ACC112 (cell line): ENCODE measurements around the gene TPP1.

Experiments
- H2AFZ ChIP-seq: fragments of 200-600 bp; sonication (generic); one replicate; pipeline ENCODE4 v1.6.0; 2017; ENCODE audit warnings: antibody characterized with exemption, low read length; ENCODE audit not compliant: unreplicated experiment
- H3K27ac ChIP-seq: fragments of 200-600 bp; sonication (generic); 2 replicates; pipeline ENCODE4 v1.5.1; 2014; ENCODE audit warnings: low read depth, mild to moderate bottlenecking, antibody characterized with exemption, low read length, moderate library complexity
- H3K27me3 ChIP-seq: fragments of 200-600 bp; sonication (generic); 2 replicates; pipeline ENCODE4 v1.6.1; 2014; ENCODE audit warnings: mild to moderate bottlenecking, antibody characterized with exemption, low read length, moderate library complexity, mixed read lengths; ENCODE audit not compliant: insufficient read depth
- H3K36me3 ChIP-seq: fragments of 200-600 bp; sonication (generic); 2 replicates; pipeline ENCODE4 v1.6.1; 2016; ENCODE audit warnings: mild to moderate bottlenecking, antibody characterized with exemption, low read length, moderate library complexity, mixed read lengths; ENCODE audit not compliant: insufficient read depth
- H3K4me1 ChIP-seq: fragments of 200-600 bp; sonication (generic); one replicate; pipeline ENCODE4 v1.6.1; 2016; ENCODE audit warnings: low read length, mixed read lengths; ENCODE audit not compliant: insufficient read depth, unreplicated experiment, control insufficient read depth
- H3K4me3 ChIP-seq: fragments of 200-600 bp; sonication (generic); 2 replicates; pipeline ENCODE4 v1.5.1; 2014; ENCODE audit warnings: mild to moderate bottlenecking, low read depth, low read length
- H3K79me2 ChIP-seq: fragments of 200-600 bp; sonication (generic); one replicate; pipeline ENCODE4 v1.6.0; 2016; ENCODE audit warnings: low read length; ENCODE audit not compliant: control insufficient read depth, unreplicated experiment, insufficient read depth

Gene TPP1

DNA sequence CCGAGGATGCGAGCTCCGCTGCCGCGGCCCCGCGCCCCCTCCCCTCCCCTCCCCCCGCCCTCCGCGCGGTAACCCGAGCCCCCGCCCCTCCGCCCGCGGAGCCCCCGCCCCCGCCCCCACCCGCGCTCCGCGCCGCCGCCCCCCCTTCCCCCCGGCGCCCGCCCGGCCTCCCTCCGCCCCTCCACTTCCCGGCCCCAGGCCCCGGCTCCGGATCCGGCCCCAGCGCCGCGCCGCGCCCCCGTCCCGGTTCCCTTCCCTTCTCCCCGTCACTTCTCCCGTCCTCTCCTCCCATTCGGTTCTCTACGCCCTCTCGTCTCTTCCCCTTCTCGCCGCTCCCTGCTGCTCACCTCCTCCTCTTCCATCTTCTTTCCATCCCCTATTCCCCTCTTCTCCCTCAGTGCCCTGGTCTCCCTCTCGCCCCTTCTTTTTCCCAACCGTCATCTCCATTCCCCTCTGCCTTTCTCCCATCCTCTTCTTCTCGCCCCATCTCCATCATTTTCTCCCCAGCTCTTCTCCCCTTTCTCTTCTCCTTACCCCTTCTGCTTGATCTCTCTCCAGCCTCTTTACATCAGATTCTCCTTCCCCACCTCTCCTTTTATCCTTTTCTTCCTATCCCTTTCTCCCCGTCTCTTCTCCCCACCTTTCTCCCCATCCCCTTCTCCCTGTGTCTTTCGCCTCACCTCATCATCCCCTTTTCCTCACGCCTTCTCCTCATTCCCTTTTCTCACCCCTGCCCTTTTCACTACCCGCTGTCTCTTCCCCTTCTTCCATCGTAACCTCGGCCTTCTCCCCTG lies 36.8 kb upstream of the TPP1 start, which contains the start of gene DCHS1:
Gene DCHS1, minus strand, starts transcription at position 20 of the 794 bp plus-strand sequence. CDS start 14,196 bp downstream, outside the sequence.
- Histone ChIP-seq H3K36me3 (no peaks in the 10 kb centered on the region), H2AFZ (no peak within 1 kb of the TSS), H3K4me1 (no peaks in the 10 kb centered on the region), H3K79me2 (no peaks in the 10 kb centered on the region), H3K27me3 (peaks cover 71% of the 10 kb centered on the region), H3K4me3 (peak within 1 kb of the TSS; percentile 48), H3K27ac (no peak within 1 kb of the TSS)

DNA sequence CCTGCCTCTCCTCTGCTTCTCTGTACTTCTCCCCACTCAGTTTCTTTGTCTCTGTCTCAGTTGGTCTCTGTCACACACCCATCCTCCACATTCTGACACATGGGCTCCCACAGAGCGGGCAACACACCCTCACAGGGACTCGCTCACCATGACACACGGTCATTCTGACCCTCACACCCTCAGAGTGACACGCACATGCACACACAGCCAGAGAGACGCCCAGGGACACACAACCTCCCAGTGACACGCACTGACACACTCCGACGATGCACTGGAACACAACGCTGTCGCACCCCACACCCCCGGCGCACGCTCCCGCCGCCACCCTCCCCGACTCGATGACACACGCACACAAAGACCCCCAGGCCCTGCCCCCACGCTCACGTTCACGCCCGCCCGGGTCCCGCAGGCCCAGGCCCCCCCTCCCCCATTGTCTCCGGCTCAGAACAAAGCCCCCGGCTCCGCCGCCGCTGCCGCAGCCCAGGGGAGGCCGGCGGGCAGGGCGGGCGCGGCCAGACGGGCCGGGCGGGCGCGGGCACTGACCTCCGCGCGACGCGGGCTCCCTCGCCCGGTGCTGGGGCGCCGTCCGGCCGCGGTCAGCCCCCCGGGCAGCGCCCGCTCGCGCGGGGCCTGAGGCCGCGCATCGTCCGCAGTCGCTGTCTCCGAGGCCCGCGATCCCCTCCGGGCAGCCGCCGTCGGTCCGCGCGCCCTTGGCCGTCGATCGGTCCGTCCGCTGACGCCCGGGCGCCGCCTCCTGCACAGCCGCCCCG lies 36.0 kb upstream of the TPP1 start:
- Histone ChIP-seq H3K79me2 (no peaks in the 10 kb centered on the region), H3K4me1 (no peaks in the 10 kb centered on the region), H3K36me3 (no peaks in the 10 kb centered on the region), H3K27me3 (peaks cover 78% of the 10 kb centered on the region), H2AFZ (no peak overlapping the region), H3K27ac (no peak overlapping the region), H3K4me3 (peak overlapping the region; percentile 18; the same call in 1 of the 2 replicates)

DNA sequence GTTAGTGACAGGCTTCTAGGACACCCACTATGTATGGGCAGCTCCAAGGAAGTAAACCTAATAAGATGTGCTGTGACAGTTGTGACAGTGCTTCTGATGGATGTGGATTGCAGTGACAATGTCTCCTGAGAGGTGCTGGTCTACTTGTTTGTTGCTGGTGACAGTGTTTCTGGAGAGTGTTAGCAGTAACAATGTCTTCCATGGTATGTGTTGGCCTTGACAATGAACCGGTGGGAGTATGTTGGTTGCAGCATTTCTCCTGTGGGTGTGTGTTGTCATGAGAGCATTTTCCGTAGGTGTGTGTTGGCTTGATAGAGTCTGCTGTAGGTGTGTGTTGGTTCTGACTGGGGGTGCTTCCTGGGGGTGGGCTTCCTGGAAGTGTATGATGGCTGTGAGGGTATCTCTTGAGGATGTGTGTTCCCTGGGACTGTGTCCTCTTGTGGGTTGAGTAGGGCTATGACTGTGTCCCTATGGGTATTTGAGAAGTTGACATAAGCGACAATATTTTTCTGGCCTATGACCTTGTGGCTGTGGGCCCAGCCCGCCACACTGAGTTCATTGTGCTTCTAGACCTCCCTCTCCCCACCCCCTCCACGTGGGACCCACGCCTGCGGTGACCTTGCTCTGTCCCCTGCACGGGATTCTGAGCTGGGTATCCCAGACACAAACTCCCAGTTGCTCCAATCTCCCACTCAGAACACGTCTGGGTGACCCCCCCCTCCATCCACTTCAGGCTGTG lies 35.2 kb upstream of the TPP1 start:
- no peak overlapping the region for H2AFZ ChIP-seq

DNA sequence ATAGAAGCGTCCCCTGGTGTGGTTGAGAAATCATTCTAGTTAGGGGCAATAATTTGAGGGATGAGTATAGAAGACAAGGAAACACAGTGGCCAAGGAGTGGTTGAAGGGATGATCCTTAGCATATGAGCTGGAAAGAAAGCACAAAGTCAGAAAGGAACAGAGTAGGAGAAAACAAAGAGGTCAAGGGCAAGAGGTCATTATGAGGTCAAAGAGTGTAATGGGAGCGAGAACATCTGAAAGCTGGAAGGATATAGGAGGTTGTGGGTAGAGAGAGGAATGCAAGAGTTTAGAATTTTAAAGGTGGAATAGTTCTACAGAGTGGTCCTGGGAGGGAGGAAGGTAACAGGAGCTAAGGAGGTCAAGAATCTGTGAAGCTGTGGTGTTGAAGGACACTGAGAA lies 34.4 kb upstream of the TPP1 start:
- Histone ChIP-seq H3K27ac (no peak overlapping the region), H3K36me3 (no peaks in the 10 kb centered on the region), H3K27me3 (peaks cover 90% of the 10 kb centered on the region), H3K79me2 (no peaks in the 10 kb centered on the region), H3K4me3 (no peak overlapping the region), H2AFZ (no peak overlapping the region), H3K4me1 (no peaks in the 10 kb centered on the region)

More for the DNA sequence above, 35.2 kb upstream of the TPP1 start:
- Histone ChIP-seq H3K27me3 (peaks cover 85% of the 10 kb centered on the region), H3K4me3 (no peak overlapping the region), H3K4me1 (no peaks in the 10 kb centered on the region), H3K36me3 (no peaks in the 10 kb centered on the region), H3K79me2 (no peaks in the 10 kb centered on the region), H3K27ac (no peak overlapping the region)

DNA sequence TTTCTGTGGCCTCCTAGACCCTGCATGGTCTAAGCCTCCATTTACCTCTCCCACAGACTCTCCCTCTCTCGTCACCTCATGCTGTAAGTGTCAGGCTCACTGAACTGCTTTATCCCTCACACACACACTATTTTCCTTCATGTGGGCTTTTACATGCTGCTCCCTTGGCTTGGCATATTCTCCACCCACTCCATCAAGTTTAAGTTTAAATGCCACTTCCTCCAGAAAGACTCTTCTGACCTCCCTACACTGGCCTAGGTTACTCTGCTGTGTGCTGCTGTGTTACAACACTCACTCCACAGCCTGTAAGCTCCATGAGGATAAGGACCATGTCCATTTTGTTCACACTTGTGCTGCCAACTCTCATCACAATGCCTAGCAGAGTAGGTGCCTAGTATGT lies 33.9 kb upstream of the TPP1 start:
- H2AFZ ChIP-seq: no peak overlapping the region
- no peaks in the 10 kb centered on the region for H3K36me3 ChIP-seq
- H3K4me3 ChIP-seq: no peak overlapping the region
- no peaks in the 10 kb centered on the region for H3K79me2 ChIP-seq
- H3K4me1 ChIP-seq: no peaks in the 10 kb centered on the region
- H3K27ac ChIP-seq: no peak overlapping the region
- H3K27me3 ChIP-seq: peaks cover 91% of the 10 kb centered on the region

DNA sequence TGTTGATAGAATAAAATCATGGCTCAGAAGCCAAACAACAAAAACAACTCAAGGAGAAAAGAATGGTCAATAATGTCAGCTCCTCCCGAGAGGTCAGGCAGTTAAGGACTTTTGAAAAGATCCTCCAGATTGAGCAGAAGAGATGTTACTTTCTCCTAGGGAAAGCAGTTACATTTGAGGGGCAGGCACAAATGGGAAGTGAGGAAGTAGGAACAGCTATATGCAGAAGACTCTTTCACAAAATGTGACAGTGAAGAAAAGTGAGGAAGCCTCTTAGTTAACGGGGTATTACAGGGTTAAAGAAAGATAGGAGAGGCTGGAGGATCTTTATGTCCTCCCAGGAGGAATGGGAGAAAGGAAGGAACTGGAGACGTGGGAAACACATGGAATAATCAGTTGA lies 33.0 kb upstream of the TPP1 start:
- Histone ChIP-seq H3K4me3 (no peak overlapping the region), H3K27me3 (peaks cover 95% of the 10 kb centered on the region), H3K4me1 (no peaks in the 10 kb centered on the region), H3K27ac (no peak overlapping the region), H3K36me3 (no peaks in the 10 kb centered on the region), H2AFZ (no peak overlapping the region), H3K79me2 (no peaks in the 10 kb centered on the region)

DNA sequence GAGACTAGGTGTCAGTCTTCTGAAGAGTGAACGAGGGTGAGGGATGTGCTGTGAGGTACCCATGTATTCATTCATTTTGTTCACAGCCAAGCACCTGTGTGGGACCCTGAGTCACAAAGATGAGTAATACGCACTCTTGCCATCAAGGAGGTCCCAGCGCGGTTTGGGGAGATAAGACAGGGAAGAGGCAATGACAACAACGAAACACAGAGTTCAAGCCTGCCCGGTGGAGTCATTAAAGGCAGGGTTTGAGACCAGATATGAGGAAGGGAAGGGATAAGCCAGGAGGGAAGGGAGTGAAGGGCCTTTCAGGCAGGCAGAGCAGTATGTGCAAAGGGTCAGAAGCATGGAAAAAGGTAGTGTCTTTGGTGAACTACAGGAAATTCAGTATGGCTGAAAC lies 31.8 kb upstream of the TPP1 start:
- no peak overlapping the region for H3K4me3 ChIP-seq
- H2AFZ ChIP-seq: no peak overlapping the region
- peaks cover 85% of the 10 kb centered on the region for H3K27me3 ChIP-seq

DNA sequence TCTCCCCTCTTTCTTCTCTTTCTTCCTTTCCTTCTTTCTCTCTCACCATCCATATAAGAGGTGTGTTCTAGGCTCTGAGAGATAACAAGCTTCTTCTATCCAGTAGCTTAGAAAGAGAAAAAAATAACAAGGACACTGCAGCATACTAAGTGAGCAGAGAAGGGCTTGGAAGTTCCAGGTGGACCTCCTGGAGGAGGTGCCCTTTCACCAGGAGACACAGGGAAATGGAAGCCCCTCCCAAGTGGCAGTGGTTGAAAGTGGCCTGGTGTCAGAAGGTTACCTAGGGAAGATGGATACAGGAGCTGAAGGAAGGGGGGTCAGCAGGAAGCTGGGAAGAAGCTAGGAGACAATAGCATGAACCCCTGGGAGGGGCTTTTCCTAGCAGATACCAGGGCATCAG lies 30.9 kb upstream of the TPP1 start:
- no peaks in the 10 kb centered on the region for H3K36me3 ChIP-seq
- H3K27ac ChIP-seq: no peak overlapping the region
- H3K4me3 ChIP-seq: no peak overlapping the region
- peaks cover 81% of the 10 kb centered on the region for H3K27me3 ChIP-seq
- no peak overlapping the region for H2AFZ ChIP-seq
- no peaks in the 10 kb centered on the region for H3K79me2 ChIP-seq
- peaks cover 17% of the 10 kb centered on the region for H3K4me1 ChIP-seq

More for the DNA sequence above, 31.8 kb upstream of the TPP1 start:
- H3K36me3 ChIP-seq: no peaks in the 10 kb centered on the region
- peaks cover 12% of the 10 kb centered on the region for H3K4me1 ChIP-seq
- H3K27ac ChIP-seq: no peak overlapping the region
- H3K79me2 ChIP-seq: no peaks in the 10 kb centered on the region

DNA sequence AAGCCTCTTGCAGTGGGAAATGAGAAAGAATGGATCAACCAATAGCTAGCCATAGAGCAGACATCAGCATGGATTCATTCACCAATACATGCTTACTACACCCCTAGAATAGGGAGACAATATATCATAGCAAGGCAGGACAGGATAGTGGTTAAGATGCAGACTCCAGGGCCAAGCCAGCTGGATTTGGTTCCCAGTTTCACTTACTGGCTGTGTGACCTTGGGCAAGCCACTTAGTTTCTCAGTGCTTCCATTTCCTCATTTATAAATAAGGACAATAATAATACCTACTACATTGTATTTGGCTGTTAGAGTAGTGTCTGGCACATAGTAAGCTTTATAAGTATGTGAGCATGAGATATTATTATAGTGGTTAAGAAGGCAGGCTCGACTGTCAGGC lies 29.3 kb upstream of the TPP1 start:
- no peak overlapping the region for H3K27ac ChIP-seq

DNA sequence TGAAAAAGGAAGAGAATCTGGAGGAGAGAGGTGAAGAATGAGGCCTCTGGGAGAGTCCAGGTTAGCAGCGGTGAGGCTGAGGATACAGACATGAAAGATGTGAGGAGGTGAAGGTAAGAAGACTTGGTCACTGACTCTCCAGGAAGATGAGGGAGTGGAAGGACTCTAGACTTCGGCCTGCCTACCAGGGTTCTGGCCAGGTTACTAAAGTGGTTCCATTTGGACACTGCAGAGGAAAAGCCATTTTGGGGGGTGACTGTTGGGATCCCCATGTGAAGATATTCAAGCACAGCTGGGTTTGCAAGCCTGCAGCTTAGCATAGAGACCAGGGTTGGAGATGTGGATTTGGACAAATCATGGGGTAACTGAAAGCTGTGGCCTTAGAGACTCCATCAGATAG lies 28.6 kb upstream of the TPP1 start:
- Histone ChIP-seq H3K4me3 (no peak overlapping the region), H3K36me3 (no peaks in the 10 kb centered on the region), H3K79me2 (no peaks in the 10 kb centered on the region), H3K27me3 (peaks cover 78% of the 10 kb centered on the region), H3K4me1 (peaks cover 17% of the 10 kb centered on the region), H2AFZ (no peak overlapping the region), H3K27ac (no peak overlapping the region)

More for the DNA sequence above, 29.3 kb upstream of the TPP1 start:
- no peak overlapping the region for H2AFZ ChIP-seq
- peaks cover 78% of the 10 kb centered on the region for H3K27me3 ChIP-seq
- no peaks in the 10 kb centered on the region for H3K79me2 ChIP-seq
- H3K36me3 ChIP-seq: no peaks in the 10 kb centered on the region
- H3K4me1 ChIP-seq: peaks cover 17% of the 10 kb centered on the region
- H3K4me3 ChIP-seq: no peak overlapping the region
